Fibroblast of skin of back (primary cell): ENCODE measurements around the gene ZMYM1. TPM values are rescaled to one million over a fixed set of nuclear protein-coding genes. Genes with fewer than 3 reads are reported as not detected.
"Not testable (repeated sequence)": the region's sequence is repeated elsewhere in the genome, so short reads cannot be mapped to it uniquely, and the experiment has no call there.

Source experiments
- DNase-seq: peaks from one replicate; pipeline ENCODE4 v3.0.0-alpha.2; 2013
- polyA plus RNA-seq, 2 experiments: library from polyadenylated mRNA; unstranded; fragments of 120-200 nt; gene quantifications; one replicate each; pipeline ENCODE4 v1.2.1, GENCODE V29; 2013; ENCODE audit not compliant: insufficient read length in 2 of 2

Gene ZMYM1
- 8.8 TPM for polyA plus RNA-seq (2013, experiment 1 of 2; ENCODE audit: insufficient read length)
- polyA plus RNA-seq (2013, experiment 2 of 2; ENCODE audit: insufficient read length), result 7.2 TPM

DNA sequence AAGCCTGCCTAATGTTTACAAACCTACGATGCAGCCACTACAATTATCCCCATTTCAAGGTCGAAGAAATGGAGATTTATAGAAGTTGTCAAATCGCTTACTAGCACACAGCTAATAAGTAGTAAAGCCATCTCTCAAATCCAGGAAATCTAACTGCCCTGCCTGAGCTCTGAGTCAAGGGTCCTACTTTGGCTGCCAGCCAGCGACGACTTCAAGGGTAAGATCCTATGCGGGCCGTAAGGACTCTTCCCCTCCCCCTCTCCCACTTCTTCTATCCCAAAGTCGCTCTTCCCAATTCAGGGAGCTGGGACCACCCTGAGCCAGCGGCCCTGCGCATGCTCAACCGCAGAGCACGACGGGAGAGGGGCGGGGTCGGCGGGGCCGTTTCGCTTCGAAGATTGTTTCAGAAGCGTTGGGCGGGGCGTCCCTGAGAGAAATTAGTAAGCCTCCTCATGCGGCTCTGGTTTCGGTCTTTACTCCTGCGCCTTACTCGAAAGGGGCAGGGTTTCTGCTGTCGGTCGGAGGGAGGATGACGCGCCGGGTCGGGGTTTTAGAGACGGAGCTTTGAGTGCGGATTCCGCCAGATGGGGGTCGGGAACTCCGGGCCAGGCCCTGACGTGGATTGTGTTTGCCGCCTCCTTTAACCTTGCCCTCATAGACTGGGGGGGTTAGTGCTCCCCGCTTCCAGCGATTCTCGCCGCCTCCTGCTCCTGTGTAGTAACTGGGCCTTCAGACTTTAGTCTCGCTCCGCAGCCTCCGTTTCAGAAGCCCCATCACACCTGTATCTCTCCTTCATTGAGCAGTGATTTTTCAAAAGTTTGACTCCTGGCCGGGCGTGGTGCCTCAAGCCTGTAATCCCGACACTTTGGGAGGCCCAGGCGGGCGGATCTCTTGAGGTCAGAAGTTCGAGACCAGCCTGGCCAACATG is at the start of gene ZMYM1:
Gene ZMYM1 (plus strand): TSS at position 383 of the 928 bp plus-strand sequence. CDS start 14,603 bp downstream, outside the sequence.
- peak; percentile 88 for DNase-seq

DNA sequence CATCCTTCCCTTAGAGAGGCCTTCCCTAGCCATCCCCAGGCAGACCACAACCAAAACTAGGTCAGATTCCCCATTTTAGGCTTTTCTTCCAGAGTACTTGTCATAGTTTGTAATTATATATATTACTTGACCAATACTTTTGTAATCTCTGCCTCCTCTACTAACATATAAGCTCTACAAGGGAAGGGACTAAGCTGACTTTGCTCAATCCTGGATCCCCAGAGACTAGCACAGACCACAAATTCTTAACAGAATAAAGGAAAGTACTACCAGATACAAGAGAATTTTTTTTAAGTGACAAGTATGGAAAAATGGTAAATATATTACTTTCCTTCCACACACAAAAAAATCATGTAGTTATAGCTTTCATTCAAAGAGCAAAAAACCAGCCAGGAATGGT is 49.4 kb upstream of the ZMYM1 start:
- peak; percentile 28 for DNase-seq

DNA sequence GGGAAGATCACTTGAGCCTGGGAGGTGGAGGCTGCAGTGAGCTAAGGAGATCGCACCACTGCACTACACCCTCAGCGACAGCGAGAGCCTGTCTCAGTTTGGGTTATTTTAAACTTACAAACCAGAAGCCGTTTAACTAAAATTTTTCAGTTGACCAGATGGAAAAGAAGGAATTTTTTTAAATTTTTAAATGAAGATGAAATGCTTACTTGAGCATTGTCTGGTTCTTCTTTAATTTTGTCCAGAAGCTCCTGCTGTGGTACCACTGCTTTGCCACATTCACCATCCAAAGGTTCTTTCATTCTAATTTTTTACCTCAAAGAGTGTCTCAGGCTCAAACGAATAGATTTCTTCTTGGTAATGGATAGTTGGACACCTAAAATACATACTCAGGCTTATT is 48.8 kb upstream of the ZMYM1 start:
- DNase-seq, result no peak

DNA sequence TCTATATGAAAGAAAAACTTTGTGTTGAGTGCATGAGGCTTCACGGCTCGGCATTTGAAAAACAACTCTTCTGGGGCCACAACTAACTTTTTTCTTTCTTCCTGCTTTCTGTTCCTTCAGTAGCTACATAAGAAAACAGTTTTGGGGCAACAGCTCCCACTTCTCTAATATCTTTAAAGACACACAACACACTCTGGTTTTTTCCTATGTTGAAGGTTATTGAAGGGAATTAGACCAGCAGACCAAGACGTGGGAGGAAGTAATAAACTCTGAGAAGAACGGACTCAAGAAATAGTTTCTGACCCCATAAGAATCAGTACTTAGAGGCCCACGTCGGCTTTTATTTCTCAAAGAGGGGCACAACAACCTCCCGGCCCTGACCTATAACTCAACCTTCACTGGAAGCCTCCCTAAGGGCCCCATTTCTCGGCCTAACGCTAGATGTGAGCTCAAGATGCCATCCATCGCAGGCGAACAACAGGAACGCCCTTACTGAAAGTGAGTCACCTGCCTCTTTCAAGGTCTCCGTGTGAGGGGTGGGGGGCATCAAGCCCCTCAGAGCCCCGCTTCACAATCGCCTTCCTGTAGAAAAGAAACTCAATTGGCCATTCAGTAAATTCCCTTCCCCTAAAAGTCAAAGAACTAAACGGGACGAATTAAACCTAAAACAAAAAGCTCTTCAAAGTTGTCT is 48.3 kb upstream of the ZMYM1 start:
- DNase-seq, result peak; percentile 42

DNA sequence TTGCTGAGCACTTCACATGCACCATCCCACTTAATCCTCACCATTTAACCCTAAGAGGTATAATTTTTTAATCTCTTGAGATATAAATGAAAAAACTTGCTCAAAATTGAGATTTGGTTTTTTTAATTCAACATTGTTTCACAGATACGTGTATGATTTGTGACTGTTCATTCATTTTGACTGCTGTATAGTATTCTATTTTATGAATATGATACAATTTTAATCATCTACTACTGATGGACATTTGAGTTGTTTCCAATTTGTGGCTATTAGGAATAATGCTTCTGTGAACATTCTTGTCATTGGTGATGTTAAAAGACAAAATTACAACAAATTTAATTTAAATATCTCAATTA is 46.8 kb upstream of the ZMYM1 start:
- no peak for DNase-seq

DNA sequence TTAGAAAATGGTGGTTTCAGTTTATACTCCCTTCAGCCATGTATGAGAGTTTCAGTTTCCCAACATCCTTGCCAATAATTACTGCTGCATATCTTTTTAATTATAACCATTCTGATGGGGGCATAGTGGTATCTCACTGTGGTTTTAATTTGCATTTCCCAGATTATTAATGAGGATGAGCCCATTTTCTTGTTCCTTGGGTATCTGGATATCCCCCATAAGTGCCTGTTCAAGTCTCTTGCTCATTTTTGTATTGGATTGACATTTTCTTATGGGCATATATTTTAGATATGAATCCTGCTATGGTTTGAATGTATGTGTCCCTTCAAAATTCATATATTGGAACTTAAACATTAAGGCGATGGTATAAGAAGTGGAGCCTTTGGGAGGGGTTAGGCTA is 45.8 kb upstream of the ZMYM1 start:
- DNase-seq, result no peak

DNA sequence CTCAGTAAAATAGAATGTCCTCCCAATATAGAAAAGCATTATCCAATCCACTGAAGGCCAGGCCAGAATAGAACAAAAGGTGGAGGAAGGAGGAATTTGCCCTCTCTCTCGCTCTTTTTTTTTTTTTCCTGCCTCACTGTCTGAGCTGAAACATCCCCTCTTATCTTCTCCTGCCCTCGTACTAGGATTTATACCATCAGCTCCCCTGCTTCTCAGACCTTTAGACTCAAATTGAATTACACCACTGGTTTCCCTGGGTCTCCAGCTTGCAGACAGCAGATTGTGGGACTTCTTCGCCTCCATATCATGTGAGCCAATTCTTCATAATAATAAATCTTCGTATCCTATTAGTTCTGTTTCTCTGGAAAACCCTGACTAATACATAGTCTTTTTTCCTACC is 42.6 kb upstream of the ZMYM1 start:
- DNase-seq, result no peak

DNA sequence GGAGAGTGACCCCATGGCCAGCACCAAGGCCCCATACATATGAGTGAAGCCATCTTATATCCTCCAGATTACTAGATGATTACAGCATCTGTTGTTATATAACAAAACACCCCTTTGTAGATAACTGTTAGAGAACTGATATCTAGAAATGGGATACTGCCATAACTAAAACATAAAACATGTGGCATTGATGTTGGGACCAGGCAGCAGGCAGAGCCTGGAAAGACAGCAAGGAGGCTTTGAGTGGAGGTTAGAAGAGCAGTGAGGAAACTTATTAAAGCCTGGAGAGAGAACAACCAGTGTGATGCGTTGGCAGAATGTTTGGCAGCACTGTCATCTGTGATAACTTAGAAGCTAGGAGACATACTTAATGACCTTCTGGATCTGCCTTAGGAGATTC is 42.0 kb upstream of the ZMYM1 start:
- no peak for DNase-seq

DNA sequence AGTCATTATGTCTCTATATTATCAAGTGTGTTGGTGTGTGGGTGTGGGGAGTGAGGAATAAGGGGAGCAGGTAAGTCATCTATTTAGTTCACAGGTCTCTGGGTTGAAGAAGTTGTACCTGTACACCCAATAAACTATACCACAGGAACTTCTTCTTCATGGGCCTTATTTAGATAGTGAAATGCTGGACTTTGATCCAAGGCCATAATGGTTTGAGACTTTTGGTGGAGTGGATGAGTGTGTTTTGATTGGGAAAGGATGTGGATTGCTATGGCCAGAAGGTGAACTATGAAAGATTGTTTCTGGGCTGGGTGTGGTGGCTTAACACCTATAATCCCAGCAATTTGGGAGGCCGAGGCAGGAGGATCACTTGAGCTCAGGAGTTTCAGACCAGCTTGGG is 40.5 kb upstream of the ZMYM1 start:
- DNase-seq, result no peak

DNA sequence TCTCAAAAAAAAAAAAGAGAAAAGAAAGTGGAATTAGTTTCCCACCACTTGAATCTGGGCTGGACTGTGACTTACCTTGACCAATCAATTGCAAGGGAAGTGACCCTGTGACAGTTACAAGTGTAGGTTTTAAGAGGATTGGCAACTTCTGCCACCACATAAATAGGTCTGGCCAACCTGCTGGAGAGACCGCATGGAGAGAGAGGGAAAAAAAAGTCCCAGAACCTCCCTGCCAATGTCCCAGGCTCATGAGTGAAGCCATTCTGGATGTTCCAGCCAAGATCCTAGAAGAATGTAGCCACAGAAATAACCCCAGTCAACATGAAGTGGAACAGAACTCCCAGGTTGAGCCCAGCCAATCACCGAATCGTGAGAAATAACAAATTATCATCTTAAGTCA is 35.7 kb upstream of the ZMYM1 start:
- DNase-seq, result no peak

DNA sequence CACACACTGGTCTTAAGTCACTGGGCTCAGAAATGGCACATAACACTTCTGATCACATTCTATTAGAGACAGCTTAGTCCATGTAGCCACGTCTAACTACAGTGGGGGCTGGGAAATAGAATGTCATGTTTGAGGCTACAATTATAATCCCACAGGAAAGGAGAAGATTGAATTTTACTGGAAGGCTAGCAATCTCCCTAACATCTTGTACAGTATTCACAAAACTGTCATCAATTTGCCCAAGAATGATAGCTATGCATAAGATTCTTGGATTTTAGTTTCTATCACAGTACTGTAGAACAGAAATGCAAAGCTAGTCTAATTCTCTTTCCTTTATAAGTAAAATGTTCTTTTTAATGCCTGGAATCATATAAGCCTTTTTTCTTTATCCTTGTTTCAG is 34.8 kb upstream of the ZMYM1 start:
- DNase-seq, result peak; percentile 44

DNA sequence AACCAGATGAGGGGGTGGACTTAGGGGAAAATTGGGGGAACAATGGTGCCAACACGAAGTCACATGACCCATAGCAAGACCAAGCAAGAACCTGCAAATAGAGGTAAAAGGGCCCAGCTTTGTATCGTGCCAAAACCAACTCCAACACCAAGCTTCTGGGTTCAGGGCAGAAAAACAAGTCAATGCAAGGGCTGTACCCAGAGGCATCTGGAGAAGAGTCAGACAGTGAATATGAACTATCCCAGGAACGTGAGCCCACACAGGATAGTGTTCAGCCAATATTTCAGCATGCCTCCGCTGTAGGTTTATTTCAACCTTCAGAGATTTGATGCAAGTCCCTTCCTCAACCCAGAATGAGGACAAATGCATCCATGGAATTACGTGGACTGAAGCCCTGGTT is 32.5 kb upstream of the ZMYM1 start:
- peak; percentile 15 for DNase-seq

DNA sequence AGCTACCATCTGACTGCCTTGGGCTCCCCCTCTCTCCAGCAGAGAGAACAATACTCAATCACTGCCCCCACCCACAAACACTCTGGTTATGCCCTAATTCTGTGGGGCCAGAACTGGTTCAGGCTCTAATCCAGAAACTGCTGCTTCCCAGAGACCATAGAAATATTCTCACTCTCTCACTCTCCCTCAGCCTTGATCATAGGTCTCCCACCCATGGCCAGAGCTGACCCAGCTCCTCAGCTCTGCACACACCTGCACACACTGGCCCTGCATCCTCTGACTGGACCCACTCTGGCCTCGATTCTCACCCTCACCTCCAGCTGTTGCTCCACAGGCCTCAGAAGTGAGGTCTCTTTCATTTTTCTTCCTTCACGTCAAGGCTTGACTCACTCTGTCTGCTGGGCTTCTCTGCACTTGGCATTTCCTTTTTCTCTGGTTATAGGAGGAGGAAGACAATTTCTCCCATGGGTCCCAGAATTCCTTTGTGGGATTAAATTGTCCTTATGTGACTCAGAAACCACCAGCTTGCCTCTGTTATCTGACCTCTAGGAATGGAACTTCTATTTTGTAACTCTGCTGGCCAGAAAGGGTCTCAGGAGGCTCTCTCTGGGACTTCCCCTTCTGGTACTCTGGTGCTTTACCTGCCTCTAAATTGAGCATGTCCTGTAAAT is 31.9 kb upstream of the ZMYM1 start:
- DNase-seq, result peak; percentile 98

DNA sequence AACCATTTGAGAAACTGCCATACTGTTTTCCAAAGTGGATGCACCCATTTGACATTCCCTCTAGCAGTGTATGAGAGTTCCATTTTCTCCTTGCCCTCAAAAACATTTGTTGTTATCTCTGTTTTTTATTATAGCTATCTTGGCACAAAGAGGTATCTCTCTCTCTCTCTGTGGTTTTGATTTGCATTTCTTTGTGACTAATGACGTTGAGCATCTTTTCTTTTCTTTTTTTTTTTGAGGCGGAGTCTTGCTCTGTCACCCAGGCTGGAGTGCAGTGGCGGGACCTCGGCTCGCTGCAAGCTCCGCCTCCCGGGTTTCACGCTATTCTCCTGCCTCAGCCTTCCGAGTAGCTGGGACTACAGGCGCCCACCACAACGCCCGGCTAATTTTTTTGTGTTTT is 30.1 kb upstream of the ZMYM1 start:
- peak; percentile 60 for DNase-seq

DNA sequence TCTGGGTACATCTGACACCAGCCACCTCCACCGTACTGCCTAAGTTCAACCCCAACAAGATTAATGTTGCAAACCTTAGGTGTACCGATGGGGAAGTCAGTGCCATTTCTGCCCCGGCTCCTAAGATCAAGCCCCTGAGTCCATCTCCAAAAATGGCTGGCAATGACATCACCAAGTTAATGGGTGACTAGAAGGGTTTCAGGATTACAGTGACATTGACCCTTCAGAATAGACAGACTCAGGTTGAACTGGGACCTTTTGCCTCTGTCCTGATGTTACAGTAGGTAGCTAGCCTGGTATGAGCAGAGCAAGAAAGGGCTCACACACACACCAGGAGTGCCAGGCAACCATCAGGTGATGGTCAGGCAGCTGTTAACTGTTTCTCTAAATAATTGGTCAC is 25.8 kb upstream of the ZMYM1 start:
- DNase-seq, result no peak

DNA sequence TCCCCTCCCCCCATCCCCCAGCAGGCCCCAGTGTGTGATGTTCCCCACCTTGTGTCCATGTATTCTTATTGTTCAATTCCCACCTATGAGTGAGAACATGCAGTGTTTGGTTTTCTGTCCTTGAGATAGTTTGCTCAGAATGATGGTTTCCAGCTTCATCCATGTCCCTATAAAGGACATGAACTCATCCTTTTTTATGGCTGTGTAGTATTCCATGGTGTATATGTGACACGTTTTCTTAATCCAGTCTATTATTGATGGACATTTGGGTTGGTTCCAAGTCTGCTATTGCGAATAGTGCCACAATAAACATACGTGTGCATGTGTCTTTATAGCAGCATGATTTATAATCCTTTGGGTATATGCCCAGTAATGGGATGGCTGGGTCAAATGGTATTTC is 24.9 kb upstream of the ZMYM1 start:
- DNase-seq, result not testable (repeated sequence)

DNA sequence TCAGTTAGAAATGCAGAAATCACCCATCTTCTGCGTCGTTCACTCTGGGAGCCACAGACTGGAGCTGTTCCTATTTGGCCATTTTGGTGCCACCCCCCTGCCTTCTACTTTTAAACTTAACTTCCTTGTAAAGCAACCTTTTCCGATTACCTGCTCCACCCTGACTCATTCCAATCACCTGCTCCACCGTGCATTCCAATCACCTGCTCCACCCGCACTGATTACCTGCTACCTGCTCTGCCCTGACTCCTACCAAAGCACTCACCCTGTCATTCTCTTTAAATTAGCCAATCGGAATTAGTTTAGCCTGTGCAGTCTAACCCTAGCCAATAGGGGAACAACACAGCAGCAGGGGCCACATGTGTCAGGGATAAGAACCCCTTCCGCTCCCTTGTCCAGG is 20.9 kb upstream of the ZMYM1 start:
- DNase-seq, result not testable (repeated sequence)

DNA sequence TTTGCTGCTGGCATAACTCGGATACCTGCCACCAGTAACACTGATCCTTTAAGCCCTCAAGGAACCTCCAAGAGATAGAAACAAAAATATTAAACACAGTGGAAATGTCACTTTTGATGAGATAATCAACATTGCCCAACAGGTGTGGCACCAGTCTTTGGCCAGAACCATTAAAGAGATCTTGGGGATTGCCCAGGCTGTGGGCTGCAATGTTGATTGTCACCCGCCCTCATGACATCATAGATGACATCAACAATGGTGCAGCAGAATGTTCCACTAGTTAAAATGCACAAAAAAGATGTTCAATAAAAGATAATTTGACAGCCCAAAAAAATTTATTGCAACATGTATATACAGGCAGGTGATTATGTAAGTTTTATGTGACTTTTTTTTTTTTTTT is 20.2 kb upstream of the ZMYM1 start:
- no peak for DNase-seq

DNA sequence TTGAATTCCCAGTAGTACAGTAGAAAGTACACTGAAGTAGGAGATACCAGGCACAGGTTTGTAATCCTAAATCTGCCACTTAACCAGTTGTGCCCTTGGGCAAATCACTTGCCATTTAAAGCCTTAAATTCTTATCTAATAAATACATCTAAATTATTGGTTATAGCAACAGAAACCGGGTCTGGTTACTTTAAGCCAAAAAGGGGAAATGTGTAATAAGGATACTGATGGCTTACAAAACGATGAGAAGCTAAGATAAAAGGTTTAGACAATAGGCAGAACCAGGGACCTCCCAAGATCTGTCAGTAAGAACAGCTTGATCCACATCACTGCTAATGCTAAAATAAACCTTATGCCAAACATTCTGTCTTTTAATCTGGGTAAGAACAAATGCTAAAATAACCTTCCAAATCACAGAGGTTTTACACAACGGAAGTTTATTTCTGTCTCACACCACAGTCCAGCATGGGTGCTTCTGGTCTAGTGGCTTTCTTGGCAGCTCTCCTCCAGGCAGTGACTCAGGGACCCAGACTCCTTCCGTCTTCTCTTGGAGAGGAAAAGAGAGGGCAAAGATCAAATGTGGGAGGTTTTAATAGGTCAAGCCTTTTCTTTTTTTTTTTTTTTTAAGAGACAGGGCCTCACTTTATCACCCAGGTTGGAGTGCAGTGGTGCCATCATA is 16.5 kb upstream of the ZMYM1 start:
- peak; percentile 4 for DNase-seq

DNA sequence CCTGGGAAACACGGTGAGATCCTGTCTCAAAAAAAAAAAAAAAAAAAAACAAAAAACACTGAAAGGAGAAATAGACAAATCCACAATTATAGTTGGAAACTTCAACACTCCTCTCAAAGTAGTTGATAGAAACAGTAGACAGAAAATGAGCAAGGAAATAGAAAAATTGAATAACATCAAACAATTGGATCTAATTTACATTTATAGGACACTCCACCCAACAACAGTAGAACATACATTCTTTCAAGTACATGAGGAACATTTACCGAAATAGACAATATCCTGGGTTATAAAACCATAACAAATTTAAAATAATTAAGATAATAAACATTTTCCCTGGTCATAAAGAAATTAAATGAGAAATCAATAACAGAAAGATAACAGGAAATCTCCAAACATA is 14.9 kb upstream of the ZMYM1 start:
- DNase-seq, result no peak

DNA sequence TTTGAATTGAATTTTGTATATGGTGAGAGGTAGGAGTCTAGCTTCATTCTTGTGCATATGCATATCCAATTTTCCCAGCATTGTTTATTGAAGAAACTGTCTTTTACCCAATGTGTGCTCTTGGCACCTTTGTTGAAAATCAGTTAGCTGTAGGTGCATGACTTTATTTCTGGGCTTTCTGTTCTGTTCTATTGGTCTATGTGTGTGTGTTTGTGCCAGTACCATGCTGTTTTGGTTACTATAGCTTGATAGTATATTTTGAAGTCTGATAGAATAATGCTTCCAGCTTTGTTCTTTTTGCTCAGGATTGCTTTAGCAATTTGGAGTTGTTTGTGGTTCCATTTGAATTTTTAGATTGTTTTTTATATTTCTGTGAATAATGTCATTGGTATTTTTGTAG is 9.4 kb upstream of the ZMYM1 start:
- DNase-seq, result no peak

DNA sequence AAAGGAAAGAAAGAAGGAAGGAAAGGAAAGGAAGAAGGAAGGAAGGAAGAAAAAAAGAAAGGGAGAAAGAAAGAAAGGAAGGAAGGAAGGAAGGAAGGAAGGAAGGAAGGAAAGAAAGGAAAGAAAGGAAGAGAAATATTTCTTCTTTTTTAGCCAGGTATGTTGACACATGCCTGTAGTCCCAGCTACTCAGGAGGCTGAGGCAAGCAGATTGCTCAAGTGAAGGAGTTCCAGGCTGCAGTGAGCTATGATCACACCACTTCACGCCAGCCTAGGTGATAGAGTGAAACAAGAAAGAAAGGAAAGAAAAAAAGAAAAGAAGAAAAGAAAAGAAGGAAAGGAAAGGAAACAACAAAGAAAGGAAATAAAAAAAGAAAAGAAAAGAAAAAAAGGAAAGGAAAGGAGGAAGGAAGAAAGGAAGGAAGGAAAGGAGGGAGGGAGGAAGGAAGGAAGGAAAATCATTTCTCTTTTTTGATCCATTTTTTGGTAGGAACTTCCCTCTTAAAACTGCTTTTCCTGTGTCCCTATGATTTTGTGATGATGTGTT is 5.8 kb upstream of the ZMYM1 start:
- DNase-seq, result no peak
